ENCODE measurements around the gene L1CAM. TPM values are rescaled to one million over a fixed set of nuclear protein-coding genes. Genes with fewer than 3 reads are reported as not detected.
A peak's percentile ranks its signal among the peaks of the same experiment; 100 is the strongest.

L1CAM gene, protein sequence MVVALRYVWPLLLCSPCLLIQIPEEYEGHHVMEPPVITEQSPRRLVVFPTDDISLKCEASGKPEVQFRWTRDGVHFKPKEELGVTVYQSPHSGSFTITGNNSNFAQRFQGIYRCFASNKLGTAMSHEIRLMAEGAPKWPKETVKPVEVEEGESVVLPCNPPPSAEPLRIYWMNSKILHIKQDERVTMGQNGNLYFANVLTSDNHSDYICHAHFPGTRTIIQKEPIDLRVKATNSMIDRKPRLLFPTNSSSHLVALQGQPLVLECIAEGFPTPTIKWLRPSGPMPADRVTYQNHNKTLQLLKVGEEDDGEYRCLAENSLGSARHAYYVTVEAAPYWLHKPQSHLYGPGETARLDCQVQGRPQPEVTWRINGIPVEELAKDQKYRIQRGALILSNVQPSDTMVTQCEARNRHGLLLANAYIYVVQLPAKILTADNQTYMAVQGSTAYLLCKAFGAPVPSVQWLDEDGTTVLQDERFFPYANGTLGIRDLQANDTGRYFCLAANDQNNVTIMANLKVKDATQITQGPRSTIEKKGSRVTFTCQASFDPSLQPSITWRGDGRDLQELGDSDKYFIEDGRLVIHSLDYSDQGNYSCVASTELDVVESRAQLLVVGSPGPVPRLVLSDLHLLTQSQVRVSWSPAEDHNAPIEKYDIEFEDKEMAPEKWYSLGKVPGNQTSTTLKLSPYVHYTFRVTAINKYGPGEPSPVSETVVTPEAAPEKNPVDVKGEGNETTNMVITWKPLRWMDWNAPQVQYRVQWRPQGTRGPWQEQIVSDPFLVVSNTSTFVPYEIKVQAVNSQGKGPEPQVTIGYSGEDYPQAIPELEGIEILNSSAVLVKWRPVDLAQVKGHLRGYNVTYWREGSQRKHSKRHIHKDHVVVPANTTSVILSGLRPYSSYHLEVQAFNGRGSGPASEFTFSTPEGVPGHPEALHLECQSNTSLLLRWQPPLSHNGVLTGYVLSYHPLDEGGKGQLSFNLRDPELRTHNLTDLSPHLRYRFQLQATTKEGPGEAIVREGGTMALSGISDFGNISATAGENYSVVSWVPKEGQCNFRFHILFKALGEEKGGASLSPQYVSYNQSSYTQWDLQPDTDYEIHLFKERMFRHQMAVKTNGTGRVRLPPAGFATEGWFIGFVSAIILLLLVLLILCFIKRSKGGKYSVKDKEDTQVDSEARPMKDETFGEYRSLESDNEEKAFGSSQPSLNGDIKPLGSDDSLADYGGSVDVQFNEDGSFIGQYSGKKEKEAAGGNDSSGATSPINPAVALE
- under 1 TPM; 0.13 to 0.44 (median 0.20) TPM for polyA plus RNA-seq (ENCODE audit: insufficient read depth in 1 of 5, insufficient read length in 5 of 5, low replicate concordance in 1 of 5)
- long read RNA-seq, donor 1, result 0 reads
- long read RNA-seq, donor 2, result 0 reads
- long read RNA-seq, donor 3, result 0 reads
- long read RNA-seq, donor 4, result 0 reads
- long read RNA-seq, donor 5, result 0 reads
- long read RNA-seq, donor 6, result 0 reads
- long read RNA-seq, donor 7, result 0 reads
- long read RNA-seq, donor 8, result 0 reads

DNA sequence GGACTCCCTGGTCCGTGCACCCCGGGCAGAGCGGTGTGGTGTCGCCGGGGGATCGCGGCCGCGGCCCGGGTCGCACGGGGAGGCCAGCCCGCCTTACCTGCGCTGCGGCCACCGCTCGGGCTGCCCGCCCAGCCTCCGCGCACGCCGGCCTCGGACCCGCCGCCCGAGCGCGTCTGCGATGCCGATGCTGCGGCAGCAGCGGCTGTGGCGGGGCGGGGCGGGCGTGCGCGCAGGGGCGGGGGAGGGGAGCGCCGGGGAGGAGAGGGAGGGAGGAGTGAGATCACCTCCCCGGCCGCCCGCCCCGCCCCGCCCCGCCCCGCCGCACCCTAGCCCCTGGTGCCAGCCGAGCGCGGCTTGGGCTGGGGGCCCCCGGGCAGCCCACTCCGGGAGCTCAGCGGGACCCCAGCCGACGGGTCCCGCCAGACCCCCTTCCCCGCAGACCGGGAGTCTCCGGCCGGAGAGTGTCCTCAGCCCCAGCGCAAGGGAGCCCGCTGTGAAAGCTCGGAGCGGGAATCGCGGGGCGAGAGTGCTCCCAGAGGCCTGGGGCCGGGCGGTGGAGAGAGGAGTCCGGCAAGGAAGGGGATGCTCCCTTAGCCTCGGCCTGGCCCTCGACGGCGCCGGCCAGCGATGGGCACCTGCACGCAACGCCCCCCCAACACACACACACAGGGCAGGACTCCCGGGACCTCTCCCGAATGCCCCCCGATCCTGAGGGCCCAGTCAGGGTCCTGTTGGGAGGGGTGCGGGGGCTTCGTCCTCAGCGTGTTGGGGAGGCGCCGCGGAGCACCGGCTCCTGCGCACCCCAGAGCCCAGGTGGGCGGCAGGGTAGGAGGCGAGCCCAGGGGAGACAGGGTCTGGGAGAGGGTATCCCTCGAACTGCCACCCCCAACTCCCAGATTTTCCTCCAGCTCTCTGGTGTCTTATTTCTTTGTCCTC lies at the start of gene L1CAM:
L1CAM (minus strand) TSS at position 206 of the 936 bp plus-strand sequence. CDS start 10,337 bp downstream, outside the sequence.
- no peak for DNase-seq

DNA sequence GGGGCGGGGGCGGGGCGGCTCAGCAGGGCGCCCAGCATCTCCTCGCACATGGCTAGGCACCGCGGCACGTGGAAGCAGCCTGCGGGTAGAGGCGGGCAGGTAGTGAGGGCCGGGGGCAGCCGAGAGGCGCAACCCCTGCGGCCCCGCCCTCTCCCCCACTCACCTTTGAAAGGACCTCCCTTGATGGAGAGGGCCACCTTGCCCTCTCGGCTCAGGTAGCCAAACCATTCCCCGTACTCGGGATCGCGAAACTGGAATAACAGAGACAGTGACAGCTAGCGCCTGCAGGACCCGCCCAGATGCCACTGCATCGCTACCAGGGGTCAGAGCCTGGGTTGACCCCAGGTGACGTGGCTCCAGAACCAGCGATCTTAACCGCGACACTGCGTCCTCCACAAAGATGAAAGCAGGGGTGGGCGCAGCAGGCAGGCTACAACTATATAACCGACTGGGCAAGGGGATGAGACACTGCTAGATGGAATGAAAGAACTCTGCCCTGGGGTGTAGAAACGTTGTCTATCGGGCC lies 49.4 kb upstream of the L1CAM start:
- DNase-seq, result no peak

DNA sequence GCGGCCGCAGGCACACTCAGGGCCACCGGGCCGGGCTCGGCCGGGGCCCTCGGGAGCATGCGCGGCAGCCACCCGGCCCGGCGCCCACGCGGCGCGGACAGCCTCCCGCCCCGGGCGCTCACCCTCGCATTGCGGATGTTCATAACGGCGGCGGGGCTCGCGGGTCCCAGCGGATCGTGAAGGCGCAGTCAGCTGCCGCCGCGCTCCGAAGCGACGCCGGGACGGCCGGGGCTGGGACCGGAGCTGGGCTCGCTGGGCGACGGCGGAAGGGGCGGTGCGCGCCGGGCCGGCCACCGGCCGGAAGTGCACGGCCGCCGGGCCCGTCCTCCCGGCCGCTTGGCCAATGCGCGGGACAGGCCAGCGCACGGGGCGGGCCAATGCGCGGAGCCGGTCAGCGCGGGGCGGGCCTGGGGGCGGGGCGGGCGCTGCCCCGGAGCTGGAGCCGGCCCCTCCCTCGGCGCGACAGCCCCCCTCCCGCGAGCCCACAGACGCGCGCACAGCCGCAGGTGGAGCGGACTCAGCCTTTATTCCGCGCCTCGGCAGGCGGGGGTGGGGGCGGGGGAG lies 48.9 kb upstream of the L1CAM start, which contains the start of gene NAA10:
NAA10 (minus strand) TSS at position 276 of the 564 bp plus-strand sequence; CDS start at position 143, 133 bp downstream.
- peak; percentile 60 to 63 for DNase-seq

DNA sequence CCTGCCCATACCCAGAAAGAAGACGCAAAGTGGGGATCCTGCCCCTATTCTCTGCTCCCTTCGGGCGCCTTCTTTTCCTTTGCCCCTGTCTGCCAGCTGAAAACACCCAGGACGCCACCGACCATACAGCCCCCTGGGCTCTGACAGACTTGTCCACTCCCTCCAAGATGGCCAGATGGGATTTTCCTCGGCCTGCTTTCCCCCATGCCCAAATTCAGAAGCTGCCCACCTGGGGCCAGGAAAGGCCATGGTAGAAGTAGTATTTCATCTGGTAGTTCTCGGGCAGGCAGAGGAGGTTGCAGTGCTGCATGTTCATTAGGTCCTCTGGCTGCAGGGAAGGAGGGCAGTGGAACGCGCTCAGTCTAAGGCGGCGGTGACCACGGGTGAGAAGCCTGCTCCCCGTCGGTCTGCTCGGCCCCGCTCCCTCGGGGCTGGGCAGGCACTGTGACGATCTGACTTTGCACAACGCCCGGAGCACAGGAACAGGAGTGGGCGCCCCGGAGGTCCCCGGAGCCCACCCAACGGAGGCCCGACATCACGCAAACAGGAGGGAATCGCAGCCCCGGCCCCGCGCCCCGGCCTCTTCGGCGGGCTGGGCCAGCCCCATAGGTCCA lies 48.3 kb upstream of the L1CAM start:
- no peak for DNase-seq

DNA sequence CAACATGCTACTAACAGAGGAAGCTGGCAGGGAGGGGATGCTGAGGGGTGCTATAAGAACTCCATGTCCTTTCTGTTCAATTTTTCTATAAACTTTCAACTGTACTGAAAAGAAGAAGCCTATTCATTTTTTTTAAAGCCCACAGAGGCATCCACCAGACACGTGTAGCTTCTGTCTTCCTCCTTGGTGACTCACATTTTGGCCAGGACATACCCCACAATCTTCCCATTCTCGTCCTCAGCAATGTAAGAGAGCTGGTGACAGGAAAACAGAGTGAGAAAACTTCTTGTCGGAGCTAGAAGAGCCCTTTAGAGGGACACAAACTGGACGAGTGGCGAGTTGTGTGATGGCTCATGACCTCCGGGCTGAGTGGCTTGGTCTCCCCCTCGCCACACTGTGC lies 47.8 kb upstream of the L1CAM start:
- no peak for DNase-seq

DNA sequence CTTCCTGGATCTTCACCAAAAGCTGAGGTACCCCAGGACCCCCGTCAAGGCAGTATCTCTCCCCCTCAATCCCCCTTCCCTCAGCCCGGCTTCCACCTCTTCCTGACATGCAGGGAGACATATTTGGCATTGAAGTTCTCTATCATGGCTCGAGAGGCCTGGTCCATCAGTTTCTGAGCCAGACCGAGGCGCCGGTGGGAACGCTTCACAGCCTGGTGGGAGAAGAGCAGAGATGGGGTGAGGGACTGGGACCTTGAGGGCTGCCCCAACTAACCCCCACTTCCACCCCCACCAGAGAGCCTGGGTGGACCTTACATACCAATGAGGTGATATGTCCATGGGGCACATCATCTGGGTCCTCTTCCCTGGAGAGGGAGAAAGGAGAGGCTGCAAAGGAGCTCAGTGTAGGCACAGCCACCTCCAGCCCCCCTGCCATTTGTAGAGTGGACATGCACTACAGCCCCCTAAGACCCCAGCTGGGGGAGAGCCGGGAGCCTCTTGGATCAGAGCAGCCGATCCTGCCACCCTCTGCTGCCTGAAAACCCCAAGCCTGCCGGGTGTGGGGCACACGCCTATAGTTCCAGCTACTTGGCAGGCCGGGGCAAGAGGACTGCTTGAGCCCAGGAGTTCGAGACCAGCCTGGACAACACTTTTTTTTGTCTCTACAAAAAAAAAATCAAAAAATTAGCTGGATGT lies 46.4 kb upstream of the L1CAM start:
- DNase-seq, result no peak

DNA sequence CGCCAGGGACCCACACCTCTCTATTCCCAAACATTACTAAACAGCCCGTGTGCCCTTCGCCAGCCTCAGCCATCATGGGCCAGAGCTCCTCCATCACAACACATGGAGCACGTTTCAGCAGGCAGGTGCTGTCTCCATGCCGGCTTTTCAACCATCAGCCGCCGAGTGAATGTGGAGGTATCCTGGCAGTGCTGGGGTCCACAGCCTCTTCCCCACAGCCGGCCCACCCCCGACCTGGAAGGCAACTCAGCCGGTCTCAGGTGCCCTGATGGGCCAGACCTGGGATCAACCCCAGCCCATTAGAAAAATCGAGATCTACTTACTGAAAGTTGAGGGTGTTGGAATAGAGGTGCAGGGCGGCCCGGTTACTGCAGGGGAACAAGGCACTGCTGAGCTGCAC lies 45.8 kb upstream of the L1CAM start:
- no peak for DNase-seq

DNA sequence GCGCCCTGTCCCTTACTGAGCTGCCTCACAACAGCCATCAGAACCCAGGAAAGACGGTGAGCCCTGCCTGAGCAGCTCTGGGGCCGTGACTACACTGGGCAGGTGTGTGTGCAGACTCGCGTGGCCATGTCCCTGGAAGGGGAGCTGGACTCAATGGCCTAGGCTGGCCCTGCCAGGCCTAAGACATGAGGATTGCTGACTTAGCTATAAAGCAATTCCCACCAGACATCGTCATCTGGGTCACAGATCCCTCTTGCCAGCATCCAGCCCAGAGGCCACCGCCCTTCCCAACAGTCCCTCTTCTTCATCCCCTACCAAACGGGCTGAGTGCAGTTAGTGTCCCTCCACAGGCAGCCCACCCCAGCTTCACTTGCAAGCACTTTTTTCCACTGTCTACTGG lies 45.2 kb upstream of the L1CAM start:
- DNase-seq, result no peak

DNA sequence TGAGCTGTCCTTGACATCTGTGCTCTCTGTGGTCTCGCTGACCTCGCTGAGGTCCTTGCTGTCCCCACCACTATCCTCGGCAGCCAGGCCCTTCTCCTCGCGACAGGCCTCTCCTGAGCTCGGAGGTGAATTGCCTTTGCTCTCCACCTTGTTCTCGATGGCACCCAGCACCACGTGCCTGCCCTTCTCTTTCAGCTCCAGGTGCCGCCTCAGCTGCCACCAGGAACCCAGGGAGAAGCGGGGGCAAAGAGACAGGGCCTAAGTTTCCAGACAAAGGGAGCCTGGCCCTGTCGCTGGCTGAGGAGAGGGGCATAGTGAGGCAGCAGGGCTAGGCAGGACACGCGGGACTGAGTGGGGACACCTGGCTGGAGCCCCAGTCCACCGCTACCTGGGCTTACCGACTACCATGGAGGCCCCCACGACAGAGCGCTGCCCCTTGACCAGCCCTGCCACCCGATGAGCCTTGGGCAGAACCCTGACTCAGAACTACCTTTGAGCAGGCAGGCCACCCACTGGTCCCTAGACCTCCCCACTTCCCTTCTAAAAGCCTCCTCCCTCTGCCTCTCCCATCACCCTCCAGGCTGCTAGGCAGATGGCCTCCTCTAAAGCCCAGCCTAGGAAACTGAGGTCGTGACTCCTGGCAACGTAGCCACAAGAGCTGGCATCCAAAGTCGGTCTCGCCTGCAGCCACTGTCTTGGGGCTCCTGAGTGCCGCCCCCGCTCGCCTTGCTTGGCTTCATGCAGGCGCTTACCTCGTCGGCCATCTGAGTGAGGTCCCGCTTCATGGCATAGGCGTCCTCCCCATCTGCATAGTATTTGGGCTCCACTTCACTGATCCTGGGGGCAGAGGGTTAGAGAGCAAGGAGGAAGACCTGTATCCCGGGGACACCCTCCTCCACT lies 44.3 kb upstream of the L1CAM start:
- no peak for DNase-seq

DNA sequence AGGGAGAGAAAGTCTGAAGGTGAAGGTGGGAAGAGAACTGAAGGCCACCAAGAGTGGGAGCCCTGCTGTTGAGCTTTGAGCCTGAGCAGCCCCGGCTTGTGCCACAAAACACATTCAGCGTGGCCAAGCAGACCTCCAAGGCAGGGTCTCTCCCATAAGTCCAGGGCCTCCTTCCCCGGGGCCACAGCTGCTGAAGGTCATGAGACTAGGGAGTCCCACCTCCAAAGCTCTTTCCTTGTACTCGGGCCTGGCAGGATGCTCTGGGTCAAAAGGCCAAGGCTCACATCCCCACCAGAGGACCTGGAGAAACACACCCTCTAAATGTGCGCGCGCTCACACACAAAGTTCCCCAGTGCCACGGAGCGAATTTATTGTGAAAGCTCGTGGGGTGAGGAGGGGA lies 43.6 kb upstream of the L1CAM start:
- DNase-seq, result no peak

DNA sequence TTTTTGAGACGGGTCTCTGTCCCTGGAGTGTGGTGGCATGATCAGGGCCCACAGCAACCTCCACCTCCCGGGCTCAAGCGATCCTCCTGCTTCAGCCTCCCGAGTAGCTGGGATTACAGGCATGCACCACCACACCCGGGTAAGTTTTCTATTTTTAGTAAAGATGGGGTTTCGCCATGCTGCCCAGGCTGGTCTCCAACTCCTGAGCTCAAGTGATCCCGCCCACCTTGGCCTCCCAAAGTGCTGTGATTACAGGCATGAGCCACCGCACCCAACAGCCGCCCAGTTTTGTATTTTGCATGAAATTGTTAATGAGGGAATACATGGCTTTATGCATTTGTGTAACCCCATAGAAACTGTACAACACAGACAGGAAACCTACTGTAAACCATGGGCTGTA lies 42.9 kb upstream of the L1CAM start:
- no peak for DNase-seq

DNA sequence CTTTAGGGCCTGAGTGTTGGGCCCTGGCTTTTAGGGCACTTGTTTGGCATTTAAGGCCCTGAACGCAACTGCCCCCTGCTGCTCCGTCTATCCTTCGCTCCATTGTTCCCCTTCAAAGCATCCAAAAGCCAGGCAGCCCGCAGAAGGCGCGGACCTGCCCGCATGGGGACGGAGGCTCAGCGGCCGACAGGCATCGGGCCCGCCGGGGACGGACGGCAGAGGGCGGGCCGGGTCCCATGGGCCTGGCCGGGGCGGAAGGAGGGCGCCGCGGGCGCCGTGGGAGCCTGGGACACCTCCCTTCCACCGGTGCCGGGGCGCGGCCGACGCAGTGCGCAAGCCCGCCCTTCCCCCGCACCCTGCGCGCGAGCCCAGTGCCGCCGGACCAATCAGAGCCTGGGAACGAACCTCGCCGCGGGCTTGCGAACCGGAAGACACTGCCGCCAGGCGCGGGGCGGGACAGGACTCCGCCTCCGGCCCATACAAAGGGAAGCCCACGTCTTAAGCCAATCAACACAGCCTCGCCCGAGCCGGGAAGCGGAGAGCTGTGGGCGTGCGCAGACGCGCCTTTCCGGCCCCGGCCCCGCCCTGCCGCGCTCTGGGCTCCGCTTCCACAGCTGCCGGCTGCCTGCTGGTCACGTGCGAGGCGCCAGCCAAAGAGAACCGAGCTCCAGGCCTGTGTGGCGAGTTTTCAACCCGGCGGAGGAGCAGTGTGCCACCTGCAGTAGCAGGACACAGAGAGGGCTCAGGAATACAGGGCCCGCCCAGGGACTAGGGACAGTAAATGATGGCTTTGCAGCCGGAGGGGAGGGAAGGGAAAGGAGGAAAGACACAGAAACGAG lies 42.2 kb upstream of the L1CAM start:
- peak; percentile 96 to 97 for DNase-seq

DNA sequence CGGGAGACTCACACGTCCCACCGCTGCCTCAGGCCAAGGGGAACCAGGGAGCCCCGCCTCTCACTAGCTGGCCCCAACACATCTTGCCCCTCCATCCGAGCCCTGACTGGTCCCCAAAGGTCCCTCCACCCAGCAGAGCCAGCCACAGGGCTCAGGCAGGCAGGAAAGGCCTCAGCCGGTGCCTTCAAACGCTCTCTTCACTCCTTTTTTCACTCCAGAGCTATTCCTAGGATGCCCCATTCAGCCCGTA lies 41.6 kb upstream of the L1CAM start:
- no peak for DNase-seq

DNA sequence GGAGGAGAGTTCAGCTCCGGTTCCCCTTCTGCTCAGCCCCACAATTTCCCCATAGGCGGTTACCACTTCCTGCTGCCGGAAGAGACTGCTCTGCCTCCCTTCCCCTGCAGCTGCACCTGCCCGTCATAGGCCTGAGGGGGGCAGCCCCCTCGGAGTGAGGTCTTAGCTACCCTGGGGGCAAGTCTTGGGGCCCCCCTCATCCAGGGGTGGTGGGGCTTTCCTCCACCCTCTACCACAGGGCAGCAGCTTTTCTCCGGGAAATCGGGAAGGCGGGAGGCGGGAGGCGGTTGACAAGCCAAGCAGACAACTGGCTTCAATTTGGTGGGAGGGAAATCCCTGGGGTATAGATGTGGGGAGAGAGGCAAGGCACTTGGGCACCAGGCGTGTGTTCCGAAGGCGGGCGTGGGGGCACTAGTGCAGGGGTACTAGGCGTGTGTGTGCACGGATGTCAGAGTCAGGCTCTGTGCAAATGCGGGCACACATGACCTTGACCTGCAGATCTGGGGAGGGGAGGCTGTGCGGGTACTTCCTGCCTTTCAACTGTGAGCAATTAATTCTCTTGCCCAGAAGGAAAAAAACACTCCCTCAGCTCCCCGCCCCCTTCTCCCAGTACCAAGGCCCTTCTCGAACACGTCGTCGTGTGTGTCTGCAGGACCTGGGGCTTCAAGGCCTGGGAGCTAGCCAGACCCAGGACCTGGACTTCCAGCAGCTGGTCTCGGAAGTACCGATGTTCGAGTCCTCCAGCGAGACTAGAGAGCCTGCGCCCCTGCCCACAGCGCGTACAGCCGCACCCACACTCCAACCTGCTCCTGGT lies 41.1 kb upstream of the L1CAM start:
- no peak for DNase-seq

DNA sequence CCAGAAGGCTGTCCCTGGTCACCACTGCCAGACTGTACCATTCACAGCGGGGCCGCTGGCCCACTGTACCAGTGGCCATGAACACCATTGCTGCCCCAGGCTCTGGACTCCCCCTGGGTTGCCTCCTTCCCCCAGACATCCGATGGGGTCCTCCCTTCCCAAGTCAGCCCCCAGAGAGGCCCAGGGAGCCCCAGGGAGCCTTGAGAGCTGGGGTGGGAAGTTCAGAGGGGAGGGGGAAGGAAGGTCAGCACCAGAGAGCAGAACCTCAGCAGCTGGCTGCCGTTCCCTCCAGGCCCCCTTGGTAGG lies 40.5 kb upstream of the L1CAM start:
- no peak for DNase-seq
